Limb (tissue), 2 donors: ENCODE measurements around the gene NLGN1.
"Not testable (repeated sequence)": the region's sequence is repeated elsewhere in the genome, so short reads cannot be mapped to it uniquely, and the experiment has no call there.

Experiments
- DNase-seq, 2 donors: peaks; one replicate each; pipeline ENCODE4 v3.0.0-alpha.2; 2016; ENCODE audit errors: extremely low spot score in 2 of 2

The NLGN1 gene

GRCh38 chr3:173429527-173429926 is 32.0 kb downstream of the NLGN1 start:
- no peak for DNase-seq

DNA sequence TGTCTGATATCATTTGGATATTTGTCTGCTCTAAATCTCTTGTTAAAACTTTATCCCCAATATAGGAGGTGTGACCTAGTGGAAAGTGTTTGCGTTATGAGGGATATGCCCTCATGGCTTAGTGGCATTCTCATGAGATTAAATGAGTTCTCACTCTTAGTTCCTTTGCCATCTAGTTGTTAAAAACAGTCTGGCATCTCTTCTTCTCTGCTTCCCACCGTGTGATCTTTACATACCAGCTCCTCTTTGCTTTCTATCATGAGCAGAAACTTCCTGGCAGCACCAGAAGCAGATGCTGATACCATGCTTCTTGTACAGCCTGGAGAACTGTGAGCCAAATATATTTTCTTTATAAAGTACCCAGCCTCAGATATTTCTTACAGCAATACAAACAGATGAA is 33.0 kb downstream of the NLGN1 start:
- DNase-seq, result no peak

DNA sequence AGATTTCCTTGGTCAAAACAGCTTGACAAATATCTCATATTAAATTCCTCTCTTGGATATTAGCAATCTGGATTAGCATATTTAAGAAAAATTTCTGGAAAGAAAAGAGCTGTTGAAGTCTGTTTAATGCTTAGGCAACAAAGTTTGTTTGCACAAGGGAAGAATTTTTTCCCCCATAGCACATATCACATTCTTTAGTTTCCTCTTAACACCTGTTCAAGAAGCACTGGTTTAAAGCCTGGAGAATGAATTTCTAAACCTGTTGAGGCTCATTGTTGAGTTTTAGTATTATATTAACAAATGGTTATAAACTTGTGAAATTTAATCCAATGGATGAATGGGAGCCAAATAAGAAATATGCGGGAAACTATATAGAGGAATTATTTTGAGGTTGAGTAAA is 41.5 kb downstream of the NLGN1 start:
- no peak for DNase-seq

DNA sequence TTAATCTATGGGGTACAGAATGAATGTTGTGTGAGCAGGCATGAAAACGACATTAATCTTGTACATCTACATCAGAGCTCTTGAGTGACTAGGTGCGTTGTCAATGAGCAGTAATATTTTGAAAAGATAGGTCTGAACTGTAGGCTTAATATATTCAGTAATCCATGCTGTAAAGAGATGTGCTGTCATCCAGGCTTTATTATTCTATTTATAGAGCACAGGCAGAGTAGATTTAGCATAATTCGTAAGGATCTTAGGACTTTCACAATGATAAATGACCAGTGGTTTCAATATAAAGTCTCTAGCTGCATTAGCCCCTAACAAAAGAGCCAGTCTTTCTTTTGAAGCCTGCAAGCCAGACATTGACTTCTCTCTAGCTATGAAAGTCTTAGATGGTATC is 43.0 kb downstream of the NLGN1 start:
- no peak for DNase-seq

GRCh38 chr3:173451561-173451960 is 54.0 kb downstream of the NLGN1 start:
- DNase-seq, result not testable (repeated sequence)

DNA sequence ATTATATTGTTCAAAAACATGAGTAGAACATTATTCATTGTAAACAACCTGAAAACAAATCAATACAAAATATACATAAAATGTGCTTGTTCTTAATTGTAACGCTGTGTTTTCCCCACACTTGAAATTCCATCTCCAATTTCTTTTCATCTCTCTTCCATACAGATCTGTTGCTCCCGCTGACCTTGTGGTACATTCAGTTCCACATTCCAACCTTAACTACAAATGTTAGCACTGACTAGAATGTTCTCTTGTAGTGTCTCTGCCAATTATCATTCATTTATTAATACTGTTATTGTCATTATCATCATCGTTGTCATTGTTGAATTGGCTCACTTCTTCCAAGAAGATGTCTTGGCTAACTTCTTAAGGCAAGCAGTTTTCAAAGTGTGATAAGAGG is 65.7 kb downstream of the NLGN1 start:
- DNase-seq, result no peak

DNA sequence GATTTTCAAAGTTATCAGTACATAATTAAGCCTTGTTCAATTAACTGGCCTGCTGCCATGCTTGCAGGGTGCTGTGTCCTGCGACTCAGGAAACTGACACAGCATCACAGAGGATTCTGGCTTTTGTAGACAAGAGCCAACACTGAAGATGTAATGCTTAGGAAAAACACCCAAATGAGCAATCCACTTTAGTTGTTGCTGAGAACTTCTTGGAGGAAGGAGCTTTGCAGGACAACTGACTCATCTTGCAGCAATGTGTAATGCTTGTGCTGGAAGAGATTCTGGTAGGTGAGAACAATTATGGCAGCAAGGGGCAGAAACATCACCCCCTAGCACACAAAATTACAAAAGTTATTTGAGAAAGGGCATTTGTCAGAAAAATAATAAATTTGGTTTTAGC is 67.6 kb downstream of the NLGN1 start:
- no peak for DNase-seq

GRCh38 chr3:173465898-173466678 is 68.5 kb downstream of the NLGN1 start:
- no peak for DNase-seq

- no peak for DNase-seq
These were observed 70.0 kb downstream of the NLGN1 start for GRCh38 chr3:173467501-173467900.

DNA sequence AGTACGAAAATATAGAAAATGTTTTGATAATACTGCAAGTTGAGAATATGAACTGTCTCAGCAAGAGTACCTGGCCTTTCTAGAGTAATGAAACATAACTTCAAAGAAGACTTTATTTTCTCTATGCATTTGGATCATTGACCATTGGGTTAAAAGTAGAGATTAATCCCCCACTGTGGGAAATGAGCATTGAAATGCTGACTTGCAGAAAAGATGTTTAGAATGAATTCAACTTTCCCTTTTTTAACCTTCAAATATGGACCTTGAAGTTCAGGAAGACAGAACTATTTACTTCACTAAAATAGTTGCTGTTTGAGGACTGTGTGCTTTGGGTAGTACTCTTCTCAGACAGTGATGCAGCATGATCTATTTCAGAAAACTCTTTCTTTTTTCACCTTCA is 75.7 kb downstream of the NLGN1 start:
- DNase-seq, result no peak

DNA sequence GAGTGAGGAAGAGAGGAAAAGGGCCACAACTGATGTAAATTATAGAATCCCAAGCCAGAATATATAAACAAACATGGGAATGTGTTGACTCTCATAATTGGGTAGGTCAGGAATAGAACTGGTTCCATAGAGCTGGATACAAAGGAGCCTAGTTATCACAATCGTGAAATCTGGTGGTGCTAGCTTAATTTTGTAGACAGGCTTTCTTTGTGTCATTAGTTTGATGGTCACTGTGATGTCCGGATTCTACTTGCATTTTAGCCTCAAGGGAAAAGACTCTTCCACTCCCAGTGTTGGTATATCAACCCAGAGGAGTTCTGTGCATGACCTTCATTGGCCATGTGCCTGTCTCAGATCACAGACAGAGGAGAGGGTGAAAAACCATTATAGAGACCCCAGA is 81.8 kb downstream of the NLGN1 start:
- no peak for DNase-seq

GRCh38 chr3:173501931-173502489 is 104.5 kb downstream of the NLGN1 start:
- DNase-seq, result peak in 1 of 2 donors; percentile 21

GRCh38 chr3:173502983-173503568 is 105.5 kb downstream of the NLGN1 start:
- DNase-seq, result peak; percentile 29 to 58

DNA sequence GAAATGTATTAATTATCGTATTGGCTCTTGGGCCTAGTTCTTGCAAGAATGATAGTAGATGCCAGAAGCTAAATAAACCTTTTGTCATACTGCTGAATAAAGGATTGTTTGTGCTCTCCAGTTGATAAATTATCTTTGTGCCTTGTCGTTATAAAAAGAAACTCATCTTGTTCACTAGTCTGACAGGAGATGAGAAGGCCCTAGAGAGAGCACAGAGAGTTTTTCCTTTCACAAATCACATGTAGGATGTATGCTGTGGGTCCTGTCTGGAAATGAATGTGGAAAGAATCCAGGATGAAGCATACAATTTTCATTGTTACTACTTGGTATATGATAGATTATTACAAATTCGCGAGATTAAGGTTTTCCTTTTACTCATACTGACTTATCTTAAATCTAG is 113.0 kb downstream of the NLGN1 start:
- no peak for DNase-seq

DNA sequence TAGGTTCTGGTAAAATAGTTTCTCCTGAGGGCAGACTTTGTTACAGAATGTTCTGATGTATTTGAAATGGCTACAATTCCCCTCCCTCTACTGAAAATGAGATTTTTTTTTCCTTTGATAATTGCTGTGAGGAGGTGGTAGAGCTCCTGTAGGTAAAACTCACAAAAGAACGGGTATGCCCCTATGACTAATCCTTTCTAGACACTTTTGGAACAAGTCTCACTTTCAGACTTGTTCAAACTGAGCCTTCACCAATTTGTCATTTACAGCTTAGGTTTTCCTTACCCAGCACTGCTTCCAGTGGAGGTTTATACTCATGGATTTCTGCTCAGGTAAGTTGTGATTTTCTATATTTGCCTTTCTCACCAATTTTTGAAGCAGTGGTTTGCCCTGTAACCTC is 115.6 kb downstream of the NLGN1 start:
- DNase-seq, result no peak

DNA sequence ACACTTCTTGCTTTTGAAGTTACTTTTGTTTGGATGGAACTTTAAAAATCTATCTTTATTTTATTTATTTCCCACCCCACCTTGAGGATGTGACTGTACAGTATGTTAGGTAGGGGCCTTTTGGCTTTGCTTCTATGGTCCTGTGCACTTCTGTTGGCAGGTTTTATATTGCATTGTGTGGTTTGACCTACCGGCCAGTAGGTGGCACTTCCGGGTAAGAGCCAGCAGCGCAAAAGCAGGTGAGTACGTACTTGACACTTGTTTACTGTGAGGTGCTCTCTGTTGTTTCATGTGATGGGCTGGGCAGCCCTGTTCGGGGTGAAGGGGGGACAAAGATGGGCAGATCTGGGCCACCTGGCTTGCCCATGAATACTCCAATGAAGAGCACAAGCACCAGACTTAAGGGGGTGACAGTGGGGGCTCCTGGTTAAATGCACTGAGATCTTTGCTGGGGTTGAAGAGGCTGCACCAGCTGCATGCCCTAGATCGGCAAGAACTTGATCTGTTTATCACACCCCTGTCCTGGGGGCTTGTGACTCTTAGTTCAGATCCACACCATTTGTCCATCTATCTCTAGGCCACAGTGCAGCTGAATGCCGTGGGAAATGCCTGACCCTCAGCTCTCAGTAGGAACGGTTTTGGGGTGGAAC is 131.6 kb downstream of the NLGN1 start:
- no peak for DNase-seq

- DNase-seq, result no peak
These were observed 134.1 kb downstream of the NLGN1 start for GRCh38 chr3:173531602-173532001.

DNA sequence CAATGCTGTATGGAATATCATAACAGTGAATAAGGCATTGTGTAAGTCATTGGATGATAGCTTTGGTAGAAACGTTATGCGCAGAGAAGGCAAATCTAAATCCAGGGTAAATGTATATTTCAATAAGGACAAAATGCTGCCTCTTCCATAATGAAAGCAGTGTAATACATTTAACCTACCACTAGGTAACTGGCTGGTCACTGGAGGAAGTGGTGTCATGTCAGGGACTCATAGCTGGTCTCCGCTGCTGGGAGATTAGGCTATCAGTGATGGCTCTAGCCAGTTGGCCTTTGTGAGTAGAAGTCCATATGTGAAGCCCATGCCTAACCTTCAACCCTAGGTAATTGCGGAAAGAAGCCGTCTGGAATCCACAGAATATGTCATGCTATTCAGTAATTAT is 140.9 kb downstream of the NLGN1 start:
- no peak for DNase-seq

DNA sequence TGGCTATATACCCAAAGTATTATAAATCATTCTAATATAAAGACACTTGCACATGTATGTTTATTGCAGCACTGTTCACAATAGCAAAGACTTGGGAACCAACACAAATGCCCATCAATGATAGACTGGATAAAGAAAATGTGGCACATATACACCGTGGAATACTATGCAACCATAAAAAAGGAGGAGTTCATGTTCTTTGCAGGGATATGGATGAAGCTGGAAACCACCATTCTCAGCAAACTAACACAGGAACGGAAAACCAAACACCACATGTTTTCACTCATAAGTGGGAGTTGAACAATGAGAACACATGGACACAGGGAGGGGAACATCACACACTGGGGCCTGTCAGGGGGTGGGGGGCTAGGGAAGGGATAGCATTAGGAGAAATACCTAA is 148.0 kb downstream of the NLGN1 start:
- DNase-seq, result not testable (repeated sequence)

- no peak for DNase-seq
These were observed 149.5 kb downstream of the NLGN1 start for GRCh38 chr3:173547070-173547469.

- no peak for DNase-seq
These were observed 150.7 kb downstream of the NLGN1 start for GRCh38 chr3:173548261-173548660.

DNA sequence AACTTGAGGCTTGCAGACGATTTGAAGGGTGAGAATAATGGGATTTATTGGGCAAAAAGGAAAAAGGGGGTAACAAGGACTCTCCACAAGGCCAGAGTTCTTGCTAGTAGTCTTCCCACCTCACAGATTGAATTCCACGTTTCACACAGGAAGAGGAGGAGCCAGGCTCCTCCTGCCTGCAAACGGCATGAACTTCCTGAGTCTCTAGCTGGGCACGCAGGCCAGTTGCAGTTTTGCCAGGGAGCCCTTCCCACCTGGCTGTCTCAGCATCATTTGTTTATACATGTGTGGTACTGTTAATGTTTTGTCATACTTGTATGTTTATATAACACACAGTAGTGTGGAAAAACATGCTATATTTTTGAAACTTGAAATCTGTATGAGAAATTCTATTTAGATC is 155.0 kb downstream of the NLGN1 start:
- DNase-seq, result no peak
